ENCODE results near the gene DGKB.

The DGKB gene

DNA sequence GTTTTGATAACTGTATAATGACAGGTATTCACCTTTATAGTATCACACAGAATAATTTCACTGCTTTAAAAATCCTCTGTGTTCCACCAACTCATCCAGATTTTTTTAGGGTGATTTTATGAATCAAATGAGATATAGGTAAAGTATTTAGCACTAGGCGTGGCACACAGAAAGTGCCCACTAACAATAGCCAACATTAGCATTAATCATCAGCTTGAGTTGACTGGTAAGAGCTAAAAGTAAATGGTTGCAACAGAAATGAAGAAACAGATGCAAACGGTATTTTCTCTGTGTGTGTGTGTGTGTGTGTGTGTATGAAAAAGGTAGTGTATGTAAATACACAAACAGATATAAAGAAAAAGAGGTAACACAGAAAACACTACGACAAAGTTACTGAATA lies 534.3 kb downstream of the DGKB start:
- Mint-ChIP-seq H3K27ac (no peak overlapping the region), H3K36me3 (ENCODE audit: low read depth) (no peaks in the 10 kb centered on the region), H3K9me3 (peaks cover 17% of the 10 kb centered on the region), H3K4me3 (no peak overlapping the region), H3K27me3 (no peaks in the 10 kb centered on the region), H3K4me1 (no peaks in the 10 kb centered on the region)
- no peak for ATAC-seq
- DNase-seq, result no peak

DNA sequence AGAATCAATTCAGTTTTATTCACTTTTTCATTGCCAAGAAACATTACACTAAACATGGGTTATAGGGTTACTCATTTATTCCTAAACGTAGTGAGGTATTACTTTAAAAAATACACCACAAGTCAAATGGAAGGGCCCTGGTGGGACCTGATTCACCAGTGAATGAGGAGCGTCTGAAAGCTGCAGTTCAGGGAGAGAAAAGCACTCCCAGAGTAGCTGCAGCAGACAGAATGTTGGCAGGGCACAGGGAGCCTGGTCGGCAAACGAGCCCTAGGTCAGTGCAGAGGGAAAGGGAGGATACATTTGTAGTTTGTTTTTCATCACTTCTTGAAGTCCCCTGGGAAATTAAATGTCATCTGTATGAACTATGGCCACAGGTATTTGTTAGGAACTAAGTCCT lies 551.4 kb downstream of the DGKB start:
- Mint-ChIP-seq H3K27ac (no peak overlapping the region), H3K27me3 (no peaks in the 10 kb centered on the region), H3K9me3 (no peaks in the 10 kb centered on the region), H3K4me1 (no peaks in the 10 kb centered on the region), H3K36me3 (ENCODE audit: low read depth) (no peaks in the 10 kb centered on the region), H3K4me3 (no peak overlapping the region)
- DNase-seq (no peak), ATAC-seq (no peak)

DNA sequence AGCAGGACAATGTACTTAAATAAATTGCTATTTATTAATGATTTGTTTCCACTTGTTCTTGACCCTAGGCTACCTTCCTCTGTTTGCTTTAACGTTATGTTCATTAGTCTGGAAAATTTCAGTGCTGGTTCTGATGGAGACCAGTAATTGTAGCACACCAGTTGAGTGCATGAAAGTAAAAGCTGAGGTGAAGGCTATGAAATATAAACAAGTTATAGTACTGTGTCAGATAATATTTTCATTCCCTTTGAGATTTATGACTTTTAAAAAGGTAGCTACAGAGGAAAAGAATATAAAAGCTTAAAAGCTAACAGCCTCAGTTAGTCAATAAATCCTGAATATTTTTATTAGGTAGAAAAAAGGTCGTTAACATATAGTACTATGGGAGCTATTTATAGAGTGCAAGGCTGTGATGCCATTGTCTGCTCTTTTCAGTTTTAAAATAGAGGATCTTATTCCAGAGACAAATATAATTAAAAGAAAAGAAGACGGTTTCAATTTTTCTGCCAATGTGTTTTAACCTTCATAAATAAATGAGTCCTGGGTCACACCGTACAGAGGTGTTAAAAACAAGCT lies 561.3 kb downstream of the DGKB start:
- no peaks in the 10 kb centered on the region for H3K27me3 Mint-ChIP-seq
- H3K27ac Mint-ChIP-seq, result no peak overlapping the region
- H3K9me3 Mint-ChIP-seq, result no peaks in the 10 kb centered on the region
- ATAC-seq, result no peak
- H3K4me3 Mint-ChIP-seq, result no peak overlapping the region
- DNase-seq, result no peak
- H3K36me3 Mint-ChIP-seq (ENCODE audit: low read depth), result no peaks in the 10 kb centered on the region
- no peaks in the 10 kb centered on the region for H3K4me1 Mint-ChIP-seq

DNA sequence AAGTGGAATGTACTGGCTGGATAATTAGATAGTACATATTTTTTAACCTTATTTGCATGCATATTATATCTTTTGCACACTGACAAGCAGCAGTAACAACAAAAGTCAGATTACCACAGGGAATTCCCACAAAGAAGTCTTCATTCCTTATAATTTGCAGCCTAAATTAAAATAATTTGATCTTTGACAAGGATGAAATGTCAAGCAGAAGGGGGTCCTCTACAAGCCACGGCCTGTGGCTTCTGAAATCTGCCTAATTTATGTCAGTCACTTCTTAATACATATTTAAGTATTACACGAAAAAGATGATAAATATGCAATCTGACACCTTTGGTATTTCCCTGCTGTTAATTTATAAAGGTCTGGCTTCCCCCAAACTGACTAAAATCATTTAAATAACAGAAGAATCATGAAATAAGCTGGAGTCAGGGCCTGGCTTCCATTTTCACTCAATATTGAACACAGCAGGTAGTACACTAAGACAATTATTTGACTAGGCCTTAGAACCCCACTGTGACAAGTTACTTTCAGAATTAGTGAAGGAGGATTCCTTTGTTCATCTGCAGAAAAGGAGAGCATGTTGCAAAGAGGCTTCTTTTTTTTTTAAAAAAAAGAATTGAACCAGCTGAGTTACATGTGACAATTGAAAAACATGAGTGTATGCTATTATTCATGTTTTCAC lies 562.0 kb downstream of the DGKB start:
- H3K4me3 Mint-ChIP-seq, result no peak overlapping the region
- H3K27me3 Mint-ChIP-seq, result no peaks in the 10 kb centered on the region
- DNase-seq (no peak), ATAC-seq (no peak)
- no peak overlapping the region for H3K27ac Mint-ChIP-seq
- no peaks in the 10 kb centered on the region for H3K9me3 Mint-ChIP-seq
- H3K36me3 Mint-ChIP-seq (ENCODE audit: low read depth), result no peaks in the 10 kb centered on the region
- no peaks in the 10 kb centered on the region for H3K4me1 Mint-ChIP-seq

DNA sequence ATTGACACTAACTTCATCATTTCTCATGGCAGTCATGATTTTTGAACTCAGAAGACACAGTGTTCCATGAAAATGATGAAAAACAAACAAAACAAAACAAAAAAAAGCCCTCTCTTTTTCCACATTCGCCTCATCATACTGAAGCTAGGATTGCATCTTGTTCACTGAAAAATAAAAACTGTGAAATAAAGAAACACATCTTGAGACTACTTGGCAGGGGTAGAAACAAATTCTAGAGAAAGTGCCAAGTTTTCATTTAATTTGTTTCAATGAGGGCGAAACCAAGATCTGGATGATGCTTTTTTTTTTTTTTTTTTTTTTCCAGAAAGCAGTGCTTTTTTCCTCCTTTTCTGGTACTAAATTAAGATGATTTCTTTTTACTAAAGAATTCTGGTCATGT lies 562.7 kb downstream of the DGKB start:
- no peak overlapping the region for H3K27ac Mint-ChIP-seq
- no peak for ATAC-seq
- no peaks in the 10 kb centered on the region for H3K9me3 Mint-ChIP-seq
- no peaks in the 10 kb centered on the region for H3K4me1 Mint-ChIP-seq
- DNase-seq, result no peak
- H3K27me3 Mint-ChIP-seq, result no peaks in the 10 kb centered on the region
- no peak overlapping the region for H3K4me3 Mint-ChIP-seq
- no peaks in the 10 kb centered on the region for H3K36me3 Mint-ChIP-seq (ENCODE audit: low read depth)

DNA sequence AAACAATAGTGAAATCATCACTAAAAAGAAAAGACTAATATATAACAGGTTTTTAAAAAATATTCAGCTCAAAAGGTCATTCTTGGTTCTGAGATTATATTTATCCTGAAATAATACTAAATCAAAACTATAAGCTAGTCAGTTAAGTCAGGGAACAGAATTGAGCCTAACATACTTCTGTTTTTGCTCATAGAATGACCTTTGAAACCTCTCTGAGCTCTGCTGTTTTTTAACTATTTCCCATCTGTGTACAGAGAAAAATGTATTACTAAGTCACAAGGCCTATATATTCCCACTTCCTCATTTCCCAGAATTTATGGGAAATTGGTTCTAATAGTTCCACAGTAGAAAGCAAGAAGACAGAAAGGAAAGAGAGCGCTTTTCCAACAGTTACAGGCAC lies 566.3 kb downstream of the DGKB start:
- no peaks in the 10 kb centered on the region for H3K27me3 Mint-ChIP-seq
- no peak for DNase-seq
- no peaks in the 10 kb centered on the region for H3K9me3 Mint-ChIP-seq
- no peaks in the 10 kb centered on the region for H3K4me1 Mint-ChIP-seq
- ATAC-seq, result no peak
- no peak overlapping the region for H3K4me3 Mint-ChIP-seq
- no peaks in the 10 kb centered on the region for H3K36me3 Mint-ChIP-seq (ENCODE audit: low read depth)
- H3K27ac Mint-ChIP-seq, result no peak overlapping the region

DNA sequence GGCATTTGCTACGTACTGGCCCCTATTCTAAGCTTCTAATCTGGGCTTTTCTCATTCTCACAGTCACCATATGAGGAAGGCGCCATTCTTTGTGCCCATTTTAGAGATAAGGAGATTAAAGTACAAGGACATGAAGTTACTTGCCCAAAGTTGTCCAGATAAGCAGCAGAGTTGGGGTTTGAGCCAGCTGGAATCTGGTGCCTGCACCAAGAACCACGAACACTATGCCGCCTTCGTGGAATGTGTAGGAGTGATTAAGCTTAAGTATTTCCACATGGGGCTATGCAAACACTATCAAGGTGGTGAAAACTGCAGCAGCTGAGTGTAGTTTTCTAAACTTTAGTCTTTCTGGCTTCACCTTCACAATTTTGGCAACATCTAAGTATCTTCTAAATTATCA lies 570.4 kb downstream of the DGKB start:
- Mint-ChIP-seq H3K27ac (no peak overlapping the region), H3K4me1 (no peaks in the 10 kb centered on the region), H3K4me3 (no peak overlapping the region), H3K9me3 (no peaks in the 10 kb centered on the region), H3K27me3 (no peaks in the 10 kb centered on the region), H3K36me3 (ENCODE audit: low read depth) (no peaks in the 10 kb centered on the region)
- ATAC-seq (no peak), DNase-seq (no peak)

DNA sequence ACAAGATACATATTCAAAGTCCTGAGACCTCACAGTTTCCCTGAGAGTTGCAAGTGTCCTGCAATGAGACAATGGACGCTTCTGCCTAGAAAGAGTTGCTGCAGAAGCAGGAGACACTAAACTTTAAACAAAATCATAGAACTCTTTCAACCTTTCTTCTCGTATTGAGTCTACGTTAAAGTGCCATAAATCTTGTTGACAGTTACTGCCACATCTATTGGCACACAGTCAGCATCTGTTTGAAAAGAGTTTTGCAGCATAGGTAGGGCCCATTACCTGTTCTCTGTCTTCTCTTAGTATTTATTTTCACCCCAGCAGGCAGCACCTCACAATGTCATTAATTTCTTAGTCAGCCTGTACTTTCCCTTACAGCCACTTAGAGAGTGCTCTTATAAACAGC lies 577.8 kb downstream of the DGKB start:
- no peaks in the 10 kb centered on the region for H3K4me1 Mint-ChIP-seq
- H3K27me3 Mint-ChIP-seq, result no peaks in the 10 kb centered on the region
- no peak for ATAC-seq
- H3K36me3 Mint-ChIP-seq (ENCODE audit: low read depth), result no peaks in the 10 kb centered on the region
- no peak overlapping the region for H3K4me3 Mint-ChIP-seq
- no peak for DNase-seq
- no peak overlapping the region for H3K27ac Mint-ChIP-seq
- H3K9me3 Mint-ChIP-seq, result peaks cover 9% of the 10 kb centered on the region

DNA sequence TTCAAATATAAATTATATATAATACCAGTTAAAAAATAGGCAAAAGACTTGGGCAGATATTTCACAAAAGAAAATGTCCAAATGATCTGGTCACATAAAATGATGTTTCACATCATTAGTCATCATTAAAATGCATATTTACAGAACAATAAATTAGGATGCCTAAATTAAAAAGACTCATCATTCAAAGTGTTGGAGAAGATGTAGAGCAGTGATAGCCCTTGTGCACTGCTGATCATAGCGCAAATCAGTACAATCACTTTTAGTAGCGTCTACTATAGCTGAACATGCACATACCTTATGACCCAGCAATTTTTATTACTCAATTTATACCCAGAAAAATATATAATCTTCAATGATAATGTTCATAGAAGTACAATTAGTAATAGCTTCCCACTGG lies 579.8 kb downstream of the DGKB start:
- no peaks in the 10 kb centered on the region for H3K4me1 Mint-ChIP-seq
- H3K4me3 Mint-ChIP-seq, result no peak overlapping the region
- ATAC-seq, result no peak

DNA sequence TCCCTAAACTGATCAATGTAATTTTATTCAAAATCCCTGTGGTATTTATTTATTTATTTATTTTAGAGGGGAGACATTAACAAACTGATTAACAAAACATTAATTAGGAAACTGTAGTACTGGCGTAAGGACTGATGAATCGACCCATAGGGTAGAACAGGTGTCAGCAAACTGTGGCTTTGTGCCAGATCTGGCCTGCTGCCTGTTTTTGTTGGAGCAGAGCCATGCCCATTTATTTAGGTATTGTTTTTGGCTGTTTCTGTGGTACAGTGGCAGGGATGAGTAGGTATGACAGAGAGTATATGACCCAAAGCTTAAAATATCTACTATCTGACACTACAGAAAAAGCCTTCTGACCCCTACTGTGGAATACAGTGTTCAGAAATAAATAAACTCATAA lies 580.6 kb downstream of the DGKB start:
- Mint-ChIP-seq H3K4me1 (no peaks in the 10 kb centered on the region), H3K27ac (no peak overlapping the region), H3K27me3 (no peaks in the 10 kb centered on the region), H3K4me3 (no peak overlapping the region), H3K9me3 (peaks cover 9% of the 10 kb centered on the region), H3K36me3 (ENCODE audit: low read depth) (no peaks in the 10 kb centered on the region)
- DNase-seq (no peak), ATAC-seq (no peak)

More for the DNA sequence above, 579.8 kb downstream of the DGKB start:
- Mint-ChIP-seq H3K36me3 (ENCODE audit: low read depth) (no peaks in the 10 kb centered on the region), H3K27ac (no peak overlapping the region), H3K9me3 (peaks cover 9% of the 10 kb centered on the region), H3K27me3 (no peaks in the 10 kb centered on the region)
- no peak for DNase-seq

DNA sequence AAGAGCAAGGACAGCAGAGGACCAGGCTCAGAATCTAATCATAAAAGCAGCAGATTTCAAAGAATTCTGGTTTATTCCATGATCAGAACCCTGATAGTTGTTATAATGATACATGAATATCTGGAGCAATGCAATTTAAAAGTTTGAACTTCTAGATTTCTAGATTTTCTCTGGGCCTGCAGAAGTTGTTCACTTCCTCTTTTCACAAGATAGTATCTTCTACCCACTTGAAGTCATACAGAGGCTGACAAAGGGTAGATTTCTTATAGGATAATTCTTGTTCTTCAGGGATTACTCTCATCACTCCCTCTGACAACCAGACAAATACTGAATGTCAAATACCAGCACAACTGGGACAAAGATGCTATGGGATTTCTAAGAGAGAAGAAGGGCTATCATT lies 593.1 kb downstream of the DGKB start:
- Mint-ChIP-seq H3K9me3 (no peaks in the 10 kb centered on the region), H3K27ac (no peak overlapping the region), H3K4me3 (no peak overlapping the region), H3K27me3 (no peaks in the 10 kb centered on the region), H3K36me3 (ENCODE audit: low read depth) (no peaks in the 10 kb centered on the region), H3K4me1 (no peaks in the 10 kb centered on the region)
- DNase-seq (no peak), ATAC-seq (no peak)

DNA sequence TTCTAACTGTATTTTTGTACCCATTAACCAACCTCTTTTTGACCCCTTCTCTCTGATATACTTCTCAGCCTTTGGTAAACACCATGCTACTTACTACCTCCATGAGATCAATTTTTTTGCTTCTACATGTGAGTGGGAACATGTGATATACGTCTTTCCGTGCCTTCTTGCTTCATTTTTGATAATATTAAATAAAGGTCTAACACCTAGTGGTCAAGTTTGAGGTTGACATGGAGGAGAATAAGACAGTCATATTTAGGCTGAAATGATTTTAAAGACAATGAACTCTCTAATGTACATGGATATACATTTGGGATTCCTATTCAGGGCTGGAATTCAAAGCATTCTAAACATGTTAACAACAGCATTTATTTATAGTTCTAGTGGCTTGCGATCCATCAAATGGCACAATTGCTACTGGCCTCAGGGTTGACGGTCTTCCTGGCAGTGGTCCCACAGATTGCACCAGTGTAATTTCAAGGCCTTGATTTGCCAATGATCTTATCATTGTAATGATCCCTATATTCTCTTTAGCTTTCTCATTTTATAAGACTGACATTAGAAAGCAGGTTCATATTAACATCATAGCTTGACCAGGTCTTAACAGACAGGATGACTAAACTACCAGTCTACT lies 597.2 kb downstream of the DGKB start:
- ATAC-seq (no peak), DNase-seq (no peak)
- H3K27me3 Mint-ChIP-seq, result no peaks in the 10 kb centered on the region
- H3K27ac Mint-ChIP-seq, result no peak overlapping the region
- no peaks in the 10 kb centered on the region for H3K36me3 Mint-ChIP-seq (ENCODE audit: low read depth)
- H3K4me1 Mint-ChIP-seq, result no peaks in the 10 kb centered on the region
- H3K9me3 Mint-ChIP-seq, result no peaks in the 10 kb centered on the region
- no peak overlapping the region for H3K4me3 Mint-ChIP-seq

DNA sequence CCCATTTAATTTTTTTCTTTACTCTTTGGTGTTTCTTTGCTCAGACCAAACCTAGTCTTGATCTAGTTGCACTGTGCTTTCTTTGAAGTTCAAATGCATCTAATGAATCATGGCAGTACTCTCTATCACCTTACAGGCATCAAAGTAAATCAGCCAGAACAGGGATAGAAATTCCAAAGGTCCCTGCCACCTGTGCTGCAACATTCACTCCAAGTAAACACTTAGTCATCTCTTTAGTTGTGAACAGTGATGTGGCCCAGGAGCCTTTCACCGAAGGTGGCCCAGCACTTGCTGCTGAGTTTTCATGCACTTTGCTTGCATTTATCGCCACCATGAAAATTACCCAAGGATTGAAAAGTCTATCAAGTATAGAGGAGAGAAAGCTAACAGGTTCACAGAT lies 599.0 kb downstream of the DGKB start:
- Mint-ChIP-seq H3K27me3 (no peaks in the 10 kb centered on the region), H3K4me3 (no peak overlapping the region), H3K4me1 (no peaks in the 10 kb centered on the region), H3K36me3 (ENCODE audit: low read depth) (no peaks in the 10 kb centered on the region), H3K9me3 (peaks cover 1% of the 10 kb centered on the region), H3K27ac (no peak overlapping the region)
- DNase-seq (no peak), ATAC-seq (no peak)

DNA sequence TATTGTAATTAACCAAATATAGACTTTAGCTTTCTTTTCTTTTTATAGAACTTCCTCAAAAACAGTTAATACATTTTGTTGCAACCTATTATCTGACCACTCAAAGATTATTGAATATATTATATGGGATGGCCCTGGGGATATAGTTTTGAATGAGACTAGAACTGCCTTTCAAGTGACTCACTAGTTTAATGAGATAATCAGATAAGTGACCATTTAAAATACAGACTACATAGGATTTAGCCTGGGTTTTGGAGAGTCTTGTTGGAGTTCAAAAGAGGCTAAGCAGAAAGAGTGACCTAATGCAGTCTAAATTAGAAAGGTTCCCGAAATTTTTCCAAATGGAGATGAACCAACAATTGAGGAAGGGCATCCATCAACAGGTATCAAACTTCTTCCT lies 607.9 kb downstream of the DGKB start:
- H3K4me3 Mint-ChIP-seq, result no peak overlapping the region
- no peaks in the 10 kb centered on the region for H3K4me1 Mint-ChIP-seq
- no peak overlapping the region for H3K27ac Mint-ChIP-seq
- no peaks in the 10 kb centered on the region for H3K27me3 Mint-ChIP-seq
- ATAC-seq, result no peak
- H3K9me3 Mint-ChIP-seq, result peaks cover 17% of the 10 kb centered on the region
- no peak for DNase-seq
- no peaks in the 10 kb centered on the region for H3K36me3 Mint-ChIP-seq (ENCODE audit: low read depth)

DNA sequence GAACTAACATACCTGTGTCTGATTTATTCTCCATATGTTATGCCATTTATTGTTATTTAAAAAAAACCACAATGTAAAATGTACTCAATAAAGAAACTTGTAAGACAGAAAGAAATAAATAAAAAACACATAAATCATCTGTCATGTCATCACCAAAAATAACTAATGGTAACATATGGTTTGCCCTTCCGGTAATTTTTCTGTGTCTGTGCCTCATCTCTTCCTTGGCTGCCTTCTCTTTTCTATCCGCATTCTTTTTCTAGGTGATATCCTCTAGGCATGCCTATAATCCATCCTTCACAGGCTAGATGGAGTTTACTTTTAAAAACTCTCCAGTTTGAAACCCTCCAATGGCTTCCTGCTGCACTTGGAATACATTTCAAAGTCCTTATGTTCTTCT lies 609.1 kb downstream of the DGKB start:
- no peak overlapping the region for H3K27ac Mint-ChIP-seq
- no peaks in the 10 kb centered on the region for H3K4me1 Mint-ChIP-seq
- DNase-seq (no peak), ATAC-seq (no peak)
- no peaks in the 10 kb centered on the region for H3K36me3 Mint-ChIP-seq (ENCODE audit: low read depth)
- H3K9me3 Mint-ChIP-seq, result peaks cover 16% of the 10 kb centered on the region
- H3K4me3 Mint-ChIP-seq, result no peak overlapping the region
- H3K27me3 Mint-ChIP-seq, result no peaks in the 10 kb centered on the region
